Nephron (organoid): ENCODE results near the gene CCDC191.

Source experiments
- H3K27ac Mint-ChIP-seq, 3 experiments: 2 replicates each; pipeline ENCODE4 v1.8.0; 2020; ENCODE audit warnings: mixed read lengths in 3 of 3, mild to moderate bottlenecking in 2 of 3, moderate library complexity in 1 of 3
- H3K27me3 Mint-ChIP-seq: 2 replicates; pipeline ENCODE4 v1.8.0; 2021; ENCODE audit warnings: low read depth, mild to moderate bottlenecking, moderate library complexity, mixed read lengths
- H3K36me3 Mint-ChIP-seq: 2 replicates; pipeline ENCODE4 v1.8.0; 2020; ENCODE audit warnings: low read depth, mixed read lengths
- H3K4me1 Mint-ChIP-seq: 2 replicates; pipeline ENCODE4 v1.8.0; 2020; ENCODE audit warnings: mixed read lengths
- H3K4me3 Mint-ChIP-seq, 3 experiments: 2 replicates each; pipeline ENCODE4 v1.8.0; 2020; ENCODE audit warnings: mild to moderate bottlenecking in 3 of 3, mixed read lengths in 3 of 3, moderate library complexity in 2 of 3
- H3K9me3 Mint-ChIP-seq: 2 replicates; pipeline ENCODE4 v1.8.0; 2020; ENCODE audit warnings: mixed read lengths
- TF ChIP-seq, protein P1 (sequence below), 3 experiments: fragments of 200-600 bp; sonication (generic); IDR thresholded peaks; one replicate each; pipeline ENCODE4 v1.5.0; 2021; ENCODE audit warnings: antibody characterized with exemption in 3 of 3; ENCODE audit not compliant: unreplicated experiment in 3 of 3

Gene CCDC191

DNA sequence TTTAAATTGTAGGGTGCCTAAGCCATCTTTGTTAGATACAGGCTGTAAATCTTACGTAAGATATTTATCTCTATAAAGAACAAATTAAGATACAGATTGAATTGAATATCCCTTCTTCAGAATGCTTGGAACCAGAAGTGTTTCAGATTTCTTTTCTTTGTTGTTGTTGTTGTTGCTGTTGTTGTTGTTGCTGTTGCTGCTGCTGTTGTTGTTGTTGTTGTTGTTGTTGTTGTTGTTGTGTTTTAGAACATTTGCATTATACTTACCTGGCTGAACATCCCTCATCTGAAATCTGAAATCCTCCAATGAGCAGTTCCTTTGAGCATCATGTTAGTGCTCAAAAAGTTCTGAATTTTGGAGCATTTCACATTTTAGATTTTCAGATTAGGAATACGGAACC is 26.8 kb upstream of the CCDC191 start:
- Mint-ChIP-seq H3K4me3 (no peak overlapping the region), H3K36me3 (peaks cover 73% of the 10 kb centered on the region), H3K9me3 (no peaks in the 10 kb centered on the region), H3K27me3 (no peaks in the 10 kb centered on the region), H3K4me1 (no peaks in the 10 kb centered on the region), H3K27ac (no peak overlapping the region)
- TF ChIP-seq, protein P1, sequence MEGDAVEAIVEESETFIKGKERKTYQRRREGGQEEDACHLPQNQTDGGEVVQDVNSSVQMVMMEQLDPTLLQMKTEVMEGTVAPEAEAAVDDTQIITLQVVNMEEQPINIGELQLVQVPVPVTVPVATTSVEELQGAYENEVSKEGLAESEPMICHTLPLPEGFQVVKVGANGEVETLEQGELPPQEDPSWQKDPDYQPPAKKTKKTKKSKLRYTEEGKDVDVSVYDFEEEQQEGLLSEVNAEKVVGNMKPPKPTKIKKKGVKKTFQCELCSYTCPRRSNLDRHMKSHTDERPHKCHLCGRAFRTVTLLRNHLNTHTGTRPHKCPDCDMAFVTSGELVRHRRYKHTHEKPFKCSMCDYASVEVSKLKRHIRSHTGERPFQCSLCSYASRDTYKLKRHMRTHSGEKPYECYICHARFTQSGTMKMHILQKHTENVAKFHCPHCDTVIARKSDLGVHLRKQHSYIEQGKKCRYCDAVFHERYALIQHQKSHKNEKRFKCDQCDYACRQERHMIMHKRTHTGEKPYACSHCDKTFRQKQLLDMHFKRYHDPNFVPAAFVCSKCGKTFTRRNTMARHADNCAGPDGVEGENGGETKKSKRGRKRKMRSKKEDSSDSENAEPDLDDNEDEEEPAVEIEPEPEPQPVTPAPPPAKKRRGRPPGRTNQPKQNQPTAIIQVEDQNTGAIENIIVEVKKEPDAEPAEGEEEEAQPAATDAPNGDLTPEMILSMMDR (IDR thresholded peaks at IDR 0.05; ENCODE audit: unreplicated experiment in 3 of 3): no peak

GRCh38 chr3:114081037-114081436 is 24.7 kb upstream of the CCDC191 start:
- H3K9me3 Mint-ChIP-seq: no peaks in the 10 kb centered on the region
- no peak overlapping the region for H3K4me3 Mint-ChIP-seq
- H3K36me3 Mint-ChIP-seq: peaks cover 72% of the 10 kb centered on the region
- H3K27ac Mint-ChIP-seq: no peak overlapping the region
- no peaks in the 10 kb centered on the region for H3K27me3 Mint-ChIP-seq
- no peaks in the 10 kb centered on the region for H3K4me1 Mint-ChIP-seq
- TF ChIP-seq, protein P1 (IDR thresholded peaks at IDR 0.05; ENCODE audit: unreplicated experiment in 3 of 3): no peak

DNA sequence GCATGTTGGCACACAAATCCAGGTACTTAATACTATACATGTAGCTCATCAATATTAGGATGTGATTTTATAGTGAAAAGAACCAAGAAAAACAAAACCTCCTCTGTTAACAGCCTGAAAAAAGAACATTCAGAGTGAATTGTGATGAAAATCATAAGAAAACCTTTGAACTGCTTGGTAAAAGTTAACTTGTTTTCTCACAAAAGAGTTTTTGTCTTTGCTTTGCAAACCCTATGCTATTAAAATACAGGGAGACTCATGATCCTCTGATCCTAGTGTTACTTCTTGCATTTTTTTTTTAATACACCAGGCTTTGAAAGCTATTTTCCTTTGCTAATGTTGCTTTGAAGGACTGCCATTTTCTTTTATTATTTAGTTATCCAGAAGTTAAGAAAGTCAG is 23.9 kb upstream of the CCDC191 start:
- peaks cover 69% of the 10 kb centered on the region for H3K36me3 Mint-ChIP-seq
- no peak overlapping the region for H3K27ac Mint-ChIP-seq
- H3K4me3 Mint-ChIP-seq: no peak overlapping the region
- H3K4me1 Mint-ChIP-seq: no peaks in the 10 kb centered on the region
- TF ChIP-seq, protein P1 (IDR thresholded peaks at IDR 0.05; ENCODE audit: unreplicated experiment in 3 of 3): no peak
- H3K27me3 Mint-ChIP-seq: no peaks in the 10 kb centered on the region
- H3K9me3 Mint-ChIP-seq: no peaks in the 10 kb centered on the region

GRCh38 chr3:114079761-114080160 is 23.4 kb upstream of the CCDC191 start:
- no peaks in the 10 kb centered on the region for H3K9me3 Mint-ChIP-seq
- H3K27ac Mint-ChIP-seq: no peak overlapping the region
- TF ChIP-seq, protein P1 (IDR thresholded peaks at IDR 0.05; ENCODE audit: unreplicated experiment in 3 of 3): no peak
- H3K4me1 Mint-ChIP-seq: no peaks in the 10 kb centered on the region
- H3K36me3 Mint-ChIP-seq: peaks cover 72% of the 10 kb centered on the region
- H3K27me3 Mint-ChIP-seq: no peaks in the 10 kb centered on the region
- no peak overlapping the region for H3K4me3 Mint-ChIP-seq

GRCh38 chr3:114078126-114078525 is 21.8 kb upstream of the CCDC191 start:
- H3K4me1 Mint-ChIP-seq: no peaks in the 10 kb centered on the region
- TF ChIP-seq, protein P1 (IDR thresholded peaks at IDR 0.05; ENCODE audit: unreplicated experiment in 3 of 3): no peak
- no peaks in the 10 kb centered on the region for H3K9me3 Mint-ChIP-seq

GRCh38 chr3:114076711-114077110 is 20.4 kb upstream of the CCDC191 start:
- no peaks in the 10 kb centered on the region for H3K27me3 Mint-ChIP-seq
- H3K4me3 Mint-ChIP-seq: no peak overlapping the region
- TF ChIP-seq, protein P1 (IDR thresholded peaks at IDR 0.05; ENCODE audit: unreplicated experiment in 3 of 3): no peak
- H3K4me1 Mint-ChIP-seq: peaks cover 2% of the 10 kb centered on the region
- no peak overlapping the region for H3K27ac Mint-ChIP-seq
- H3K9me3 Mint-ChIP-seq: no peaks in the 10 kb centered on the region
- H3K36me3 Mint-ChIP-seq: peaks cover 76% of the 10 kb centered on the region

More at GRCh38 chr3:114078126-114078525, 21.8 kb upstream of the CCDC191 start:
- H3K27me3 Mint-ChIP-seq: no peaks in the 10 kb centered on the region
- no peak overlapping the region for H3K27ac Mint-ChIP-seq
- H3K4me3 Mint-ChIP-seq: no peak overlapping the region
- peaks cover 74% of the 10 kb centered on the region for H3K36me3 Mint-ChIP-seq
